Measurements from ENCODE around the gene MTCL1. TPM values are rescaled to one million over a fixed set of nuclear protein-coding genes. Genes with fewer than 3 reads are reported as not detected.

Gene MTCL1
- total and polyA plus RNA-seq, 10 of the 15 experiments (the other 5 are each of a cell fraction or from before 2014, with no cell fraction given): 0.03 to 0.36 (median 0.13) TPM; not detected in 4

DNA sequence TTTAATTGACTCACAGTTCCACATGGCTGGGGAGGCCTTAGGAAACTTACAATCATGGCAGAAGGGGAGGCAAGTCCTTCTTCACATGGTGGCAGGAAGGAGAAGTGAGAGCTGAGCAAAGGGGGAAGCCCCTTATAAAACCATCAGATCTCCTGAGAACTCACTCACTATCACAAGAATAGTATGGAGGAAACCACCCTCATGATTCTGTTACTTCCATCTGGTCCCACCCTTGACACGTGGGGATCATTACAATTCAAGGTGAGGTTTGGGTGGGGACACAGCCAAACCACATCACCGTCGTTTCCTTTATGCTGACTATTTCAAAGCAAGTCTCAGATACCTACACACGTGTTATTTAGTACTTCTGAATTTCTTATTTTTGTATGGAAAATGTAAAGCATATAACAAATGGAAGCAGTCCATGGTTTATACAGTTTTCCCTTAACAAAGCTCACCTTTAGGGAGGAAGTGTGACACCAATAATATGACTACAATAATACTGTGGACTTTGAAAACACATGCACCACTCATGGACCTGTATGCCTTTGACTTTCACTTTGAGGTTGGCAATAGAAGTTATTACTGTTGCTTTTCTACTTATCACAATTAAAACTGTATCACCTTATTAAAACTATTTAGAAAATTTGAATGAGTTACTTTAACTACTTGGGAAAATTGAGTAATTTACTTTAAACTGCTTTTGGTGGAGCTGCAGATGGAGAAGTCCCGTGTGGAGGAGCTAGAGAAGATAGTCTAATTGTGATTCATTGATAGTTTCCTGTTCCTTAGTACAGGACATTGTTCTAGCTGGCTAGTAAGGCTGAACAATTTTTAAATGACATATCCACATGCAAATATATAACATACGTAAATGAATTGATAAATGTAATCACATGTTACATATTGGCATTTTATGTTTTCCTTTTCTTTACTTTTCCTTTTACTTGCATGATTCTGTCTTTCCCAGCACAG, 37.3 kb downstream of the MTCL1 start:
- CTCF ChIA-PET: interaction anchor here (0.5 kb wide), 1 partner anchor 131 kb away, joined by 3 read pairs; no protein-coding TSS in a partner anchor

DNA sequence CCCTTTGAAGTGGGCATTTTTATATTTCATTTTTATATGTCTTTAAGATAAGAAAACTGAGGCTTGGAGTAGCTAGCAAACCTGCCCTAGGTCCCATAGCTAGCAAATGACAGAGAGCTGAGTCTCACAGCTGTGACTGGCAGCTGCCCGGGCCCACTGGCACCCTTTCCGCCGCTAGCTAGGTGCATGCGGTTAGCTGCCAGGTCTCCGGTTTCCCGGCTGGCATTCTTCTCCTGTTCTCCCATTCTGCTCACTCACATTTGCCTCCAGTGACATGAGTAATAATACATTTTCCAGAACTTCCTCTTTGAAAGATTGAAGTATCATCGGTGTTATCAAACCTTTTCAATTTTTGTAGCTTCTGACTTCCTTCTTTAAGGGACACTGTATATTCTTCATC, 38.7 kb downstream of the MTCL1 start:
- Histone ChIP-seq H3K27me3 (replicated peaks in 1 of 2; ENCODE audit: control insufficient read depth in 2 of 2, insufficient read depth in 2 of 2, low read length in 1 of 2) (no peaks in the 10 kb centered on the region), H3K36me3 (ENCODE audit: control insufficient read depth in 2 of 2, insufficient read depth in 2 of 2, low read length in 1 of 2) (no peaks in the 10 kb centered on the region), H3K4me3 (no peak overlapping the region), H3K9me3 (replicated peaks; ENCODE audit: control insufficient read depth, insufficient read depth, low read length) (no peaks in the 10 kb centered on the region; the same call in 1 of the 3 replicates), H3K9ac (ENCODE audit: control insufficient read depth, insufficient read depth, low read length) (no peak overlapping the region), H3K79me2 (ENCODE audit: control insufficient read depth, insufficient read depth, low read length) (no peaks in the 10 kb centered on the region), H3K4me1 (ENCODE audit: control insufficient read depth, insufficient read depth, low read length) (no peaks in the 10 kb centered on the region), H2AFZ (ENCODE audit: control insufficient read depth, low read depth, low read length) (no peak overlapping the region), H3K27ac (ENCODE audit: control insufficient read depth, insufficient read depth) (no peak overlapping the region), H3K4me2 (ENCODE audit: control insufficient read depth, insufficient read depth) (no peak overlapping the region), H4K20me1 (ENCODE audit: control insufficient read depth, insufficient read depth) (no peaks in the 10 kb centered on the region)
- RAD21 ChIA-PET (ENCODE audit: unreplicated experiment): no interaction called here
- ATAC-seq: no peak
- DNase-seq (ENCODE audit: low read depth, low spot score): no peak
- CTCF ChIA-PET: no interaction called here
- SMC1A ChIA-PET (ENCODE audit: uncharacterized antibody, unreplicated experiment): no interaction called here
- POLR2A ChIA-PET: no interaction called here
- WGBS (ENCODE audit: insufficient coverage, insufficient replicate concordance, low lambda C conversion rate, missing lambda C conversion rate): 77% methylated on average over 7 of the region's 7 CpGs
- in situ Hi-C loops (cut with MboI) (no loop called here), intact Hi-C loops (cut with micrococcal nuclease; ENCODE audit: unreplicated experiment) (no loop called here)
- FAIRE-seq: no peak
- BruUV-seq (replicated peaks): no TSS peak
- TF ChIP-seq SUPT20H (IDR thresholded peaks at IDR 0.05; ENCODE audit: borderline replicate concordance, control insufficient read depth, low read depth, low read length) (no peak), TAF1 (IDR thresholded peaks at IDR 0.05; ENCODE audit: borderline replicate concordance, low read depth, low read length) (no peak), SUZ12 (IDR thresholded peaks at IDR 0.05; ENCODE audit: unreplicated experiment) (no peak), CBX3 (IDR thresholded peaks at IDR 0.05; ENCODE audit: borderline replicate concordance, low read depth) (no peak), NFYA (IDR thresholded peaks at IDR 0.05; ENCODE audit: borderline replicate concordance, low read depth, low read length) (no peak), RELA (IDR thresholded peaks at IDR 0.05; ENCODE audit: borderline replicate concordance, partially characterized antibody) (no peak)
- TF ChIP-seq, protein P1, sequence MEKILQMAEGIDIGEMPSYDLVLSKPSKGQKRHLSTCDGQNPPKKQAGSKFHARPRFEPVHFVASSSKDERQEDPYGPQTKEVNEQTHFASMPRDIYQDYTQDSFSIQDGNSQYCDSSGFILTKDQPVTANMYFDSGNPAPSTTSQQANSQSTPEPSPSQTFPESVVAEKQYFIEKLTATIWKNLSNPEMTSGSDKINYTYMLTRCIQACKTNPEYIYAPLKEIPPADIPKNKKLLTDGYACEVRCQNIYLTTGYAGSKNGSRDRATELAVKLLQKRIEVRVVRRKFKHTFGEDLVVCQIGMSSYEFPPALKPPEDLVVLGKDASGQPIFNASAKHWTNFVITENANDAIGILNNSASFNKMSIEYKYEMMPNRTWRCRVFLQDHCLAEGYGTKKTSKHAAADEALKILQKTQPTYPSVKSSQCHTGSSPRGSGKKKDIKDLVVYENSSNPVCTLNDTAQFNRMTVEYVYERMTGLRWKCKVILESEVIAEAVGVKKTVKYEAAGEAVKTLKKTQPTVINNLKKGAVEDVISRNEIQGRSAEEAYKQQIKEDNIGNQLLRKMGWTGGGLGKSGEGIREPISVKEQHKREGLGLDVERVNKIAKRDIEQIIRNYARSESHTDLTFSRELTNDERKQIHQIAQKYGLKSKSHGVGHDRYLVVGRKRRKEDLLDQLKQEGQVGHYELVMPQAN (conservative IDR thresholded peaks at IDR 0.05): no peak
- TF ChIP-seq, protein P2, sequence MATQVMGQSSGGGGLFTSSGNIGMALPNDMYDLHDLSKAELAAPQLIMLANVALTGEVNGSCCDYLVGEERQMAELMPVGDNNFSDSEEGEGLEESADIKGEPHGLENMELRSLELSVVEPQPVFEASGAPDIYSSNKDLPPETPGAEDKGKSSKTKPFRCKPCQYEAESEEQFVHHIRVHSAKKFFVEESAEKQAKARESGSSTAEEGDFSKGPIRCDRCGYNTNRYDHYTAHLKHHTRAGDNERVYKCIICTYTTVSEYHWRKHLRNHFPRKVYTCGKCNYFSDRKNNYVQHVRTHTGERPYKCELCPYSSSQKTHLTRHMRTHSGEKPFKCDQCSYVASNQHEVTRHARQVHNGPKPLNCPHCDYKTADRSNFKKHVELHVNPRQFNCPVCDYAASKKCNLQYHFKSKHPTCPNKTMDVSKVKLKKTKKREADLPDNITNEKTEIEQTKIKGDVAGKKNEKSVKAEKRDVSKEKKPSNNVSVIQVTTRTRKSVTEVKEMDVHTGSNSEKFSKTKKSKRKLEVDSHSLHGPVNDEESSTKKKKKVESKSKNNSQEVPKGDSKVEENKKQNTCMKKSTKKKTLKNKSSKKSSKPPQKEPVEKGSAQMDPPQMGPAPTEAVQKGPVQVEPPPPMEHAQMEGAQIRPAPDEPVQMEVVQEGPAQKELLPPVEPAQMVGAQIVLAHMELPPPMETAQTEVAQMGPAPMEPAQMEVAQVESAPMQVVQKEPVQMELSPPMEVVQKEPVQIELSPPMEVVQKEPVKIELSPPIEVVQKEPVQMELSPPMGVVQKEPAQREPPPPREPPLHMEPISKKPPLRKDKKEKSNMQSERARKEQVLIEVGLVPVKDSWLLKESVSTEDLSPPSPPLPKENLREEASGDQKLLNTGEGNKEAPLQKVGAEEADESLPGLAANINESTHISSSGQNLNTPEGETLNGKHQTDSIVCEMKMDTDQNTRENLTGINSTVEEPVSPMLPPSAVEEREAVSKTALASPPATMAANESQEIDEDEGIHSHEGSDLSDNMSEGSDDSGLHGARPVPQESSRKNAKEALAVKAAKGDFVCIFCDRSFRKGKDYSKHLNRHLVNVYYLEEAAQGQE (IDR thresholded peaks at IDR 0.05; ENCODE audit: low read depth, low read length): no peak

More for the DNA sequence above, 37.3 kb downstream of the MTCL1 start:
- DNase-seq (ENCODE audit: low read depth, low spot score) (no peak), ATAC-seq (no peak), FAIRE-seq (no peak)
- no peaks in the 10 kb centered on the region for H4K20me1 ChIP-seq (ENCODE audit: control insufficient read depth, insufficient read depth)
- in situ Hi-C loops (cut with MboI): no loop called here
- H3K36me3 ChIP-seq (ENCODE audit: control insufficient read depth in 2 of 2, insufficient read depth in 2 of 2, low read length in 1 of 2): no peaks in the 10 kb centered on the region
- H3K9ac ChIP-seq (ENCODE audit: control insufficient read depth, insufficient read depth, low read length): no peak overlapping the region
- ChIA-PET SMC1A (ENCODE audit: uncharacterized antibody, unreplicated experiment) (no interaction called here), RAD21 (ENCODE audit: unreplicated experiment) (no interaction called here), POLR2A (no interaction called here)
- H3K9me3 ChIP-seq (replicated peaks; ENCODE audit: control insufficient read depth, insufficient read depth, low read length): no peaks in the 10 kb centered on the region; the same call in 1 of the 3 replicates
- intact Hi-C loops (cut with micrococcal nuclease; ENCODE audit: unreplicated experiment): no loop called here
- no peak overlapping the region for H3K4me3 ChIP-seq
- H2AFZ ChIP-seq (ENCODE audit: control insufficient read depth, low read depth, low read length): no peak overlapping the region
- H3K79me2 ChIP-seq (ENCODE audit: control insufficient read depth, insufficient read depth, low read length): no peaks in the 10 kb centered on the region
- H3K27ac ChIP-seq (ENCODE audit: control insufficient read depth, insufficient read depth): no peak overlapping the region
- no peaks in the 10 kb centered on the region for H3K27me3 ChIP-seq (replicated peaks in 1 of 2; ENCODE audit: control insufficient read depth in 2 of 2, insufficient read depth in 2 of 2, low read length in 1 of 2)
- no TSS peak for BruUV-seq (replicated peaks)
- WGBS (ENCODE audit: insufficient coverage, insufficient replicate concordance, low lambda C conversion rate, missing lambda C conversion rate): 35% methylated on average over 6 of the region's 6 CpGs
- TF ChIP-seq SUPT20H (IDR thresholded peaks at IDR 0.05; ENCODE audit: borderline replicate concordance, control insufficient read depth, low read depth, low read length) (no peak), KAT2A (conservative IDR thresholded peaks at IDR 0.05; ENCODE audit: control insufficient read depth, low read depth, low read length) (no peak), MTA2 (IDR thresholded peaks at IDR 0.05; ENCODE audit: low read depth) (no peak)
- no peaks in the 10 kb centered on the region for H3K4me1 ChIP-seq (ENCODE audit: control insufficient read depth, insufficient read depth, low read length)
- no peak overlapping the region for H3K4me2 ChIP-seq (ENCODE audit: control insufficient read depth, insufficient read depth)

All from GM12878 (cell line).